SK-N-SH treated with all-trans-retinoic acid at 6 μM for 48 hours (cell line): ENCODE data around the gene SCRN1.

Experiments used
- ATAC-seq: fragments of 200-7000 bp; cut with Tn5 transposase; 3 replicates; pipeline ENCODE4 v1.9.1; 2020; ENCODE audit warnings: mild to moderate bottlenecking, moderate library complexity
- ARNTL ChIP-seq: fragments of 450-650 bp; formaldehyde crosslinking; IDR thresholded peaks from 2 replicates; pipeline ENCODE4 v1.5.0; 2020; ENCODE audit warnings: low read depth, mild to moderate bottlenecking, moderate library complexity, borderline replicate concordance
- BACH2 ChIP-seq: fragments of 250-450 bp; sonication (Bioruptor Pico); IDR thresholded peaks from 2 replicates; pipeline ENCODE4 v1.9.0; 2021; ENCODE audit warnings: mild to moderate bottlenecking, borderline replicate concordance
- CSRNP3 ChIP-seq: fragments of 250-450 bp; sonication (Bioruptor Pico); IDR thresholded peaks from 2 replicates; pipeline ENCODE4 v1.5.1; 2021; ENCODE audit warnings: mild to moderate bottlenecking, moderate library complexity
- ESRRG ChIP-seq: fragments of 250-450 bp; sonication (Bioruptor Pico); IDR thresholded peaks from 2 replicates; pipeline ENCODE4 v1.6.1; 2021; ENCODE audit warnings: mild to moderate bottlenecking
- GLIS3 ChIP-seq: fragments of 250-450 bp; sonication (Bioruptor Pico); IDR thresholded peaks from 2 replicates; pipeline ENCODE4 v1.5.0; 2020; ENCODE audit warnings: mild to moderate bottlenecking, moderate library complexity
- ISL1 ChIP-seq: fragments of 250-450 bp; sonication (Bioruptor Pico); IDR thresholded peaks from 2 replicates; pipeline ENCODE4 v2.1.2; 2022; ENCODE audit warnings: mild to moderate bottlenecking, moderate library complexity
- OSR1 ChIP-seq: fragments of 250-450 bp; sonication (Bioruptor Pico); IDR thresholded peaks from 2 replicates; pipeline ENCODE4 v1.8.0; 2022; ENCODE audit warnings: moderate library complexity, mild to moderate bottlenecking, inconsistent platforms
- PPARA ChIP-seq: fragments of 250-450 bp; sonication (Bioruptor Pico); IDR thresholded peaks from 2 replicates; pipeline ENCODE4 v1.5.0; 2020; ENCODE audit warnings: mild to moderate bottlenecking, borderline replicate concordance
- RARB ChIP-seq: fragments of 250-450 bp; sonication (Bioruptor Pico); IDR thresholded peaks from 2 replicates; pipeline ENCODE4 v1.8.0; 2021; ENCODE audit warnings: mild to moderate bottlenecking, moderate library complexity
- SNAI2 ChIP-seq: fragments of 250-450 bp; sonication (Bioruptor Pico); IDR thresholded peaks from 2 replicates; pipeline ENCODE4 v1.5.0; 2020; ENCODE audit warnings: mild to moderate bottlenecking, moderate library complexity
- TCF4 ChIP-seq: fragments of 250-450 bp; sonication (Bioruptor Pico); IDR thresholded peaks from 2 replicates; pipeline ENCODE4 v1.8.0; 2021; ENCODE audit warnings: mild to moderate bottlenecking, moderate library complexity, borderline replicate concordance
- TOX ChIP-seq: fragments of 250-450 bp; sonication (Bioruptor Pico); IDR thresholded peaks from 2 replicates; pipeline ENCODE4 v1.8.0; 2021; ENCODE audit warnings: mild to moderate bottlenecking, moderate library complexity, borderline replicate concordance
- TSHZ2 ChIP-seq: fragments of 250-450 bp; sonication (Bioruptor Pico); IDR thresholded peaks from 2 replicates; pipeline ENCODE4 v1.5.0; 2020; ENCODE audit warnings: mild to moderate bottlenecking, moderate library complexity
- ZC3H10 ChIP-seq: fragments of 250-450 bp; sonication (Bioruptor Pico); IDR thresholded peaks from 2 replicates; pipeline ENCODE4 v1.5.1; 2021; ENCODE audit warnings: mild to moderate bottlenecking, moderate library complexity
- ZFP3 ChIP-seq: fragments of 250-450 bp; sonication (Bioruptor Pico); IDR thresholded peaks from 2 replicates; pipeline ENCODE4 v1.5.0; 2020; ENCODE audit warnings: mild to moderate bottlenecking, moderate library complexity
- ZNF565 ChIP-seq: fragments of 450-650 bp; formaldehyde crosslinking; conservative IDR thresholded peaks from 2 replicates; pipeline ENCODE4 v1.5.0; 2020; ENCODE audit warnings: low read depth, mild to moderate bottlenecking, moderate library complexity
- ZNF70 ChIP-seq: fragments of 450-650 bp; formaldehyde crosslinking; IDR thresholded peaks from 2 replicates; pipeline ENCODE4 v1.5.0; 2020; ENCODE audit warnings: mild to moderate bottlenecking, moderate library complexity
- ZNF8 ChIP-seq: fragments of 450-650 bp; formaldehyde crosslinking; IDR thresholded peaks from 2 replicates; pipeline ENCODE4 v1.5.0; 2020; ENCODE audit warnings: mild to moderate bottlenecking, moderate library complexity
- TF ChIP-seq, protein P1 (sequence below): fragments of 250-450 bp; sonication (Bioruptor Pico); IDR thresholded peaks from 2 replicates; pipeline ENCODE4 v1.8.0; 2021; ENCODE audit warnings: low read depth, mild to moderate bottlenecking, moderate library complexity, borderline replicate concordance
- TF ChIP-seq, protein P2 (sequence below): fragments of 250-450 bp; sonication (Bioruptor Pico); IDR thresholded peaks from 2 replicates; pipeline ENCODE4 v1.8.0; 2020; ENCODE audit warnings: mild to moderate bottlenecking, moderate library complexity, borderline replicate concordance
- TF ChIP-seq, protein P3 (sequence below): fragments of 250-450 bp; sonication (Bioruptor Pico); IDR thresholded peaks from 2 replicates; pipeline ENCODE4 v1.5.1; 2020; ENCODE audit warnings: low read depth, mild to moderate bottlenecking, moderate library complexity

SCRN1 gene

GRCh38 chr7:29890251-29890650 is 99.3 kb downstream of the SCRN1 start:
- no peak for TF ChIP-seq CSRNP3 (CRISPR knock-in tag)
- TF ChIP-seq, protein P1, sequence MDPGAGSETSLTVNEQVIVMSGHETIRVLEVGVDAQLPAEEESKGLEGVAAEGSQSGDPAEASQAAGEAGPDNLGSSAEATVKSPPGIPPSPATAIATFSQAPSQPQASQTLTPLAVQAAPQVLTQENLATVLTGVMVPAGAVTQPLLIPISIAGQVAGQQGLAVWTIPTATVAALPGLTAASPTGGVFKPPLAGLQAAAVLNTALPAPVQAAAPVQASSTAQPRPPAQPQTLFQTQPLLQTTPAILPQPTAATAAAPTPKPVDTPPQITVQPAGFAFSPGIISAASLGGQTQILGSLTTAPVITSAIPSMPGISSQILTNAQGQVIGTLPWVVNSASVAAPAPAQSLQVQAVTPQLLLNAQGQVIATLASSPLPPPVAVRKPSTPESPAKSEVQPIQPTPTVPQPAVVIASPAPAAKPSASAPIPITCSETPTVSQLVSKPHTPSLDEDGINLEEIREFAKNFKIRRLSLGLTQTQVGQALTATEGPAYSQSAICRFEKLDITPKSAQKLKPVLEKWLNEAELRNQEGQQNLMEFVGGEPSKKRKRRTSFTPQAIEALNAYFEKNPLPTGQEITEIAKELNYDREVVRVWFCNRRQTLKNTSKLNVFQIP (CRISPR knock-in tag): no peak
- no peak for TF ChIP-seq GLIS3 (CRISPR knock-in tag)
- no peak for TF ChIP-seq TCF4 (CRISPR knock-in tag)
- TF ChIP-seq ZNF565 (CRISPR knock-in tag): no peak
- no peak for TF ChIP-seq OSR1 (CRISPR knock-in tag)
- no peak for TF ChIP-seq ZNF8 (CRISPR knock-in tag)
- no peak for TF ChIP-seq ZNF70 (CRISPR knock-in tag)
- no peak for TF ChIP-seq ZFP3 (CRISPR knock-in tag)
- no peak for TF ChIP-seq ISL1 (CRISPR knock-in tag)
- no peak for TF ChIP-seq RARB (CRISPR knock-in tag)
- no peak for TF ChIP-seq ZC3H10
- TF ChIP-seq, all 23 proteins: peak for 0
- ATAC-seq: no peak

GRCh38 chr7:29889288-29889687 is 100.3 kb downstream of the SCRN1 start:
- no peak for TF ChIP-seq ZNF8 (CRISPR knock-in tag)
- TF ChIP-seq TOX (CRISPR knock-in tag): no peak
- TF ChIP-seq ZC3H10: no peak
- TF ChIP-seq BACH2 (CRISPR knock-in tag): no peak

GRCh38 chr7:29888006-29888405 is 101.6 kb downstream of the SCRN1 start:
- TF ChIP-seq SNAI2 (CRISPR knock-in tag): no peak
- TF ChIP-seq OSR1 (CRISPR knock-in tag): no peak
- TF ChIP-seq, protein P1 (CRISPR knock-in tag): no peak
- no peak for TF ChIP-seq ISL1 (CRISPR knock-in tag)
- no peak for ATAC-seq

More at GRCh38 chr7:29889288-29889687, 100.3 kb downstream of the SCRN1 start:
- no peak; the same call in 2 of the 3 replicates for ATAC-seq

GRCh38 chr7:29886827-29887226 is 102.8 kb downstream of the SCRN1 start:
- no peak for TF ChIP-seq ZNF565 (CRISPR knock-in tag)
- no peak for TF ChIP-seq RARB (CRISPR knock-in tag)
- TF ChIP-seq CSRNP3 (CRISPR knock-in tag): no peak
- TF ChIP-seq ESRRG: no peak
- no peak for TF ChIP-seq ZC3H10
- TF ChIP-seq TCF4 (CRISPR knock-in tag): no peak
- no peak for TF ChIP-seq GLIS3 (CRISPR knock-in tag)
- no peak for TF ChIP-seq TSHZ2
- TF ChIP-seq PPARA (CRISPR knock-in tag): no peak
- no peak for TF ChIP-seq OSR1 (CRISPR knock-in tag)
- TF ChIP-seq BACH2 (CRISPR knock-in tag): no peak
- TF ChIP-seq ARNTL (CRISPR knock-in tag): no peak
- TF ChIP-seq, protein P2, sequence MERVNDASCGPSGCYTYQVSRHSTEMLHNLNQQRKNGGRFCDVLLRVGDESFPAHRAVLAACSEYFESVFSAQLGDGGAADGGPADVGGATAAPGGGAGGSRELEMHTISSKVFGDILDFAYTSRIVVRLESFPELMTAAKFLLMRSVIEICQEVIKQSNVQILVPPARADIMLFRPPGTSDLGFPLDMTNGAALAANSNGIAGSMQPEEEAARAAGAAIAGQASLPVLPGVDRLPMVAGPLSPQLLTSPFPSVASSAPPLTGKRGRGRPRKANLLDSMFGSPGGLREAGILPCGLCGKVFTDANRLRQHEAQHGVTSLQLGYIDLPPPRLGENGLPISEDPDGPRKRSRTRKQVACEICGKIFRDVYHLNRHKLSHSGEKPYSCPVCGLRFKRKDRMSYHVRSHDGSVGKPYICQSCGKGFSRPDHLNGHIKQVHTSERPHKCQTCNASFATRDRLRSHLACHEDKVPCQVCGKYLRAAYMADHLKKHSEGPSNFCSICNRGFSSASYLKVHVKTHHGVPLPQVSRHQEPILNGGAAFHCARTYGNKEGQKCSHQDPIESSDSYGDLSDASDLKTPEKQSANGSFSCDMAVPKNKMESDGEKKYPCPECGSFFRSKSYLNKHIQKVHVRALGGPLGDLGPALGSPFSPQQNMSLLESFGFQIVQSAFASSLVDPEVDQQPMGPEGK: no peak
- no peak for TF ChIP-seq TOX (CRISPR knock-in tag)
- TF ChIP-seq ZFP3 (CRISPR knock-in tag): no peak
- TF ChIP-seq, protein P3, sequence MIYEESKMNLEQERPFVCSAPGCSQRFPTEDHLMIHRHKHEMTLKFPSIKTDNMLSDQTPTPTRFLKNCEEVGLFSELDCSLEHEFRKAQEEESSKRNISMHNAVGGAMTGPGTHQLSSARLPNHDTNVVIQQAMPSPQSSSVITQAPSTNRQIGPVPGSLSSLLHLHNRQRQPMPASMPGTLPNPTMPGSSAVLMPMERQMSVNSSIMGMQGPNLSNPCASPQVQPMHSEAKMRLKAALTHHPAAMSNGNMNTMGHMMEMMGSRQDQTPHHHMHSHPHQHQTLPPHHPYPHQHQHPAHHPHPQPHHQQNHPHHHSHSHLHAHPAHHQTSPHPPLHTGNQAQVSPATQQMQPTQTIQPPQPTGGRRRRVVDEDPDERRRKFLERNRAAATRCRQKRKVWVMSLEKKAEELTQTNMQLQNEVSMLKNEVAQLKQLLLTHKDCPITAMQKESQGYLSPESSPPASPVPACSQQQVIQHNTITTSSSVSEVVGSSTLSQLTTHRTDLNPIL (CRISPR knock-in tag): no peak
- no peak for TF ChIP-seq ZNF8 (CRISPR knock-in tag)
- no peak for ATAC-seq
